Amygdala (tissue), 56 donors: ENCODE results near the gene HDAC4.

Experiments
- DNase-seq, 56 donors: peaks; one replicate each; lab custom pipeline; 2025; lab: John Stamatoyannopoulos, UW

HDAC4 gene

GRCh38 chr2:239399433-239399920, 1.3 kb downstream of the HDAC4 start:
- DNase-seq, result peak in 4 of 56 donors; percentile 16 to 35 (median 21)

DNA sequence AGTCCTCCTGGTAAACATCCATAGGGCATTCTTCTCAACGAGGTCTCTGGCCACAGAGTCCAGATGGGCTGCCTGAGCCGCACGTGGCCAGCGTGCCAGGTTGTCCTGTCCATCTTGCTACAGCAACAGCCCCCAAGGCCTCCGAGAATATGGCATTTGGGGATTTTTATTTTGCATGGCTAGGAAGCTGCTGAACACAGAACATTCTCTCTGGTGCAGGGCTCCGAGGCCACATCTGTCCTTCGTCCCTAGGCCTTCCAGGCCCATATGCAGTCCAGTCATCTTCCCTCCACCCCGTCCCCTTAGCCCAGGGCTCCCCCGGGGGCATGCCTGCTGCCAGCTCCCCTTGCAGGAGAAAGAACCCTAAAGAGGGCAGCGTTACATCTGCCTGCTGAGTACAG, 2.3 kb downstream of the HDAC4 start:
- DNase-seq, result peak in 4 of 56 donors; percentile 18 to 61 (median 32)

DNA sequence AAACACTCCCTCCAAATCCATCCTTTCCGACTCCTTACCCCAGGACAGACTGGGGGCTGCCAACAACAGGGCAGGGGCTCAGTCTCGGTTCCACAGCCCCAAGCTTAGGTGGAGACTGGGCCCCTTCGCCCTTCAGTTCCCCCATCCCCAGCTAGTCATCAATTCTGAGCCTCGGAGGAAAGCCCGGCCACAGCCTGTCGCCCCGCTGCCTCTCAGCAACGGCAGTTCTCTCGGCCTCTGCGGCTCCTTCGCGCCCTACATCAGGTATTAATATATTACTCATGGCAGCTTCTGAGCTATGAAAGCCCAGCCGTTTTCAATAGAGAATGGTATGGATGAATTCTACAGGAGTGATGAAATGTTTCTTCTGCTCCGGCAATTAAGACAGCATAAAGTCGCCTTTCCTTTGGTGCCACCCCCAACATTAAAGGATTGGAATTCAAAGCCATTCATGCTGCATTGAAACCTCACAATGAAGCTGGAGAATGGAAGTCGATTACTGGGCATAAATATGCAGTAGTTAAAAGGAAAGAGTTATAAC, 2.8 kb downstream of the HDAC4 start:
- no peak for DNase-seq

GRCh38 chr2:239396881-239397681, 3.7 kb downstream of the HDAC4 start:
- DNase-seq, result no peak

DNA sequence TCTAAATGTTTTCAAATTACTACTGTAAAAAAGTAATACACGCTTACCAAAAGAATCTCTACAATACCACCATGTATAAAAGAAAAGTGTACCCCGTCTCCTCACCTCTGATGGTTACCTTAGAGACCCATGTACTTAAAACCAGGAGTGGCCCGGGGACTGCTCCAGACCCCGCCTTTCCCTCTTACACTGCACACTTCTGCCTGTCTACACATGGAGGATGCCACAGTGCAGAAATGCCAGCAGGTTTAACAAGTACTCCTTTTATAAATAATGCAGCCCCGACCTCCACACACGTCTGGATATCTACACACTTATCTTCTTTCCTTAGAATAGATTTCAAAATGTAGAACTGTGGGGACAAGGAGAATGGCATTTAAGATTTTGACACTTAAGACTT, 5.3 kb downstream of the HDAC4 start:
- no peak for DNase-seq

GRCh38 chr2:239394978-239395377, 5.8 kb downstream of the HDAC4 start:
- no peak for DNase-seq

DNA sequence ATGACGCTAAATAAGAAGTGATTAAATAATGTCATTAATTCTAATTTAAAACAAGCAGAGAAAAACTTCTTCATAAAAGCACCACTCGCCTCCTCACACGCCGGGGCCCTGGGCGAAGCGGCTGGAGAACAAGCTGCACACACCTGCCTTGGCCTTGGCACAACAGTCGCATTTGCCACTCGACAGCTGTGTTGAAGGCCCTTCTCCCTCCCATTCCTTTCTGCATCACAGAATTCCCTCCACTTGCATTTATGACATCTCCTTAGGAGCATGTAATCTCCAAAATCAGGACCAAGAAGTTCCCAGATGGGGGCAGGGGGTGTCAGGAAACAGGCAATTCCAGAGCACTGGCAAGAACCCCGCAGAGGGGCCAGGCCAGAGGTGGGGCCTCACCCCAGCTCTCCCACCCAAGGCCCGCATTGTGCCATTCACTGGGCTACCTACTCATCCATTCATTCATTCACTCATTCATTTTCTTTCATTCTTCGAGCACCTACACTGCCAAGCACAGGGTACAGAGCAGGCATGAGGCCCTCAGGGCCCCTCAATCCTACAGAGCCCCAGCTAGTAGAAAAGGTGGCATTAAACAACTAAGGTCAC, 6.4 kb downstream of the HDAC4 start:
- DNase-seq, result no peak

- no peak for DNase-seq
These were observed 6.9 kb downstream of the HDAC4 start for GRCh38 chr2:239393941-239394340.

DNA sequence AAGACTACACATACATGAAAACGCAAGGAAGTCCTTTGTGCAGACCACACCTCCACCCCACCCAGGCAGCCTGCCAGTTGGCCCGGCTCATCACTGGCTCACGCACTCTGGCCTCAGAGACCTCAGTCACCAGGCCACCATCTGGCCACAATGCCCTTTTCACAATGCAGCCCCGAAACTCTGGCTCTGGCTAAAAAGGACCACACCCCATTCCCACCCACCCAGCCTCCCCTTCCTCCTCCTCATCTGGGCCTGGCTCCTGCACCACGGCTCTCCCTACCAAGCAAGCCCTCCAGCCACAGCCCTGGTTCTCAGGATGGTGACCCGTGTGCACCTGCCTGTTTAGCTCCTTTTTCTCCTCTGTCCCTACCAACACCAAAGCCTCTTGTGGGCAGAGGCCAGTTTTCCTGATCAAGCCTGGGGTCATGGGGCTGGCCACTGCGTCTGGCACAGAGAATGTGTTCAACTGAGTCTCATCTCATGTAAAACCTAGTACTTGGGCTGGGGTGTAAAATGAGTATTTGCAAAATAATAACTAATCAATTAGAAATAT, 7.4 kb downstream of the HDAC4 start:
- peak in 3 of 56 donors; percentile 28 to 65 (median 41) for DNase-seq

DNA sequence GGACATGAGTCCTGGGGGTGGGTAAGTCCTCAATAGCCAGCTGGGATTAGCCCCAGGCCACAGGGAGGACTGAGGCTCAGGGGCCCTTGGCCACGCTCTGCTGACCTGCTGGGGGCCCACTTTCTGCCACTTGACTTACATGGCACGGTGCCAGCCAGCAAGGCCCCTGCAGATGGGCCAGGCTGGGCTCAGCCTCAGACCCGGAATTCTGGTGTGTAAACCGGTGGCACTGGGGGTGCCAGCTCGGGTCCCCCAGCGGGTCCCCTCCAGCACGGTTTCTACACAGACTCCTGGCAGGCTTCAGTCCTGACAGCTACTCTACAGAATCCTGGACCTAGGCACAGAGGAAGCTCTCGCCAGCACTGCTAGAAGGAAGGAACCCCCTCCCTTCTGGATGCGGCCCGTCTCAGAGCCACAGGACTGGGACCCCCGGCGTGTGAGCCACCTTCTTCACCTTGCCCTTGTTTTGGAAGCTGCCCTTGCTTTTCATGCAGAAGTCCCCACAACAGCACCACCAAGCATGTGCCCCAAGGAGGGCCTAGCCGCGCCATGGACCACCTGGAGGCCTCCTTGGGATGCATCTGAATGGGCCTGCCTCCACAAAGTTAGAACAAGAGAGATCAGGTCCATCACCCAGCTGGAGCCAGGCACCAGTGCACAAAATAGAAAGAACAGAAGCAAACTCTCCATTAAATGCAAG, 8.0 kb downstream of the HDAC4 start:
- no peak for DNase-seq

GRCh38 chr2:239392072-239392357, 8.8 kb downstream of the HDAC4 start:
- no peak for DNase-seq

- no peak for DNase-seq
These were observed 9.3 kb downstream of the HDAC4 start for GRCh38 chr2:239391286-239392071.

GRCh38 chr2:239390546-239391285, 10.1 kb downstream of the HDAC4 start:
- DNase-seq, result no peak

DNA sequence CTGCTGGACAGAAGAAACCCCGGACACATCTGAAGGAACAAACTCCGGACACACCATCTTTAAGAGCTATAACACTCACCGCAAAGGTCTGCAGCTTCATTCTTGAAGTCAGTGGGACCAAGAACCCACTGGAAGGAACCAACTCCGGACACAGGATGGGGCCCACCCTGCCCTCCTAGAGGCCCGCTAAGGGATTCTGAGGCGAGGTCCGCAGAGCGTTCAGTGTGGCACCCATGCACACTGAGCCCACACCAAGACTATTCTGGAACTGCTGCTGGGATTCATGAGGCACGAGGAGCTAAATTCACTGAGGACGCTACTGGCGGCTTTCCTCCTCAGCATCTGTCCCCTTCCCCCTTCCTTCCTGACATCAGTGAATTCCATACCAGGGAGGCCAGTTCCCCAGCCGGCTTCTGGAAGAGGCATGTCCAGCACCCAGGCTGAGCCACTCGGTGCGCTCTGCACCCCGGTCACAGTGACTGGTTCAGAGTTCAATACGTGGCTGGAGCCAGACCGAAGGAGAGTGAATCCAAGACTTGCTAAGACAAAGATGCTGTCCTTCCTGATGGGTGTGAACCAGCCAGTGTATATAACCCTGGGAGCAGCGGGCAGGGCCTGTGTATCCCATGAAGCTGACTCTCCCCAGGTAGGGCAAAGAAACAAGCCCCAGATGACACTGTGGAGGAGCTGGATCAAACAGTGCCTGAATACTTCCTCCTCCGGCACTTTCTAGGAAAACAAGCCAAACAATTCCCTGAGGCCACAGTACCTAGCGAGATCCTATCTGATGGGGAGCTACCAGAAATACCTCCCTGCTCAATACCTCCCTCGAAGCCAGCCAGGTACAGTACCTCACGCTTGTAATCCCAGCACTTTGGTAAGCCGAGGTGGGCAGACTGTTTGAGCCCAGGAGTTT, 11.1 kb downstream of the HDAC4 start:
- no peak for DNase-seq

DNA sequence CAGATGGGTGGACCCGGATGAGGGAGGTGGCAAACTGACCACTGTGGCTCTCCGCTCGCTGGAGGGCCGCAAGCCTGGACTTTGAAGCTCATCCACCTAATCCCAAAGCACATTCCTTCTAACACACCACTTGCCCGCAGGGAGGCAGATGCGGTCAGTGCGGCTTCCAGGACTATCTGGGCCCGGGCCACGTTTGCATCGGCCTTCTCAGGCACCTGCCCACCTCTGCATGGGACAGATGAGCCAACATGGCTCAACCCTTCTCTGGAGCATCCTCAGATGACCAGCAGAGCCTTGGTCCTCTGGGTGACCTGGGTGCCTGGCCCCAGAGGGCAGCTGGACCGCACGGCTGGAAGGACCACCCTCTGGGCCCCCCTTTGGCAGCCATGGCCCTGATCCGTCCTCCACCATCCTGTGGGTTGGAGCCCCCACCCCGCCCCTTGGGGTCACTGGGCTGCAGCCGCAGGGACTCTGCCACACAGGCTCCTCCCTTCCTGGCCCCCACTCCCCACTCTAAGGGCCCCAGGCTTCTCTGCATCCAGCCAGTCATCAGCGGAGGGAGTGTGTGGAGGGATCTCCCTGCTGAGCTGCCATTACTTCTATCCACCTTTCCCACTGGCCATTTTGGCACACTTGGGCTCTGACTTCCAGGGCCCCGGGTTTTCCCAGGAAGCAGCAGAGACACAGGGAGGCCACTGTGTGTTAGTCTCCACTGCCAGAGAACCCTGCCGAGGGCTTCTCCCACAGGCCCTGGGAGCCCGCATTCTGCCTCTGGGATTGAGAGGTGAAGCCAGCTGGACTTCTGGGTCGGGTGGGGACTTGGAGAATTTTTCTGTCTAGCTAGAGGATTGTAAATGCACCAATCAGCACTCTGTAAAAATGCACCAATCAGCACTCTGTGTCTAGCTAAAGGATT, 12.3 kb downstream of the HDAC4 start:
- no peak for DNase-seq

DNA sequence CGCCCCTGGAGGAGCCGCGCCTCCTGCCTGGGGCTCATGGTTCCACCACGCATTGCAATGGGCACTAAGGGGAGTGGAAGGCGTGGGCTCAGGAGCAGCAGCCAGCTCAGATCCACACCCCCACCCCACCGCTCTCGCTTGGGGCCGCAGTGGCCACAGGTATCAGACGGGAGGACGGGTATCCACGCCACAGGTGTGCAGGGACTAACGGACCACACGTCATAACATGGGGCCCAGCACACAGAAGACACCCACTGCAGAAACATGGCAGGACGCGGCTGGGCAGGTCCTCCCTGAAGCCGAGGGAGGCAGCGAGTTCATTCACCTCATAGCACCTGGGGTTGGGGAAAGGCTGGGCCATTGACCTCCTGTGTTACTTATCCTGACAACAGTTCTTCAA, 13.0 kb downstream of the HDAC4 start:
- DNase-seq, result no peak

- no peak for DNase-seq
These were observed 13.9 kb downstream of the HDAC4 start for GRCh38 chr2:239386872-239387445.
